Gastrocnemius medialis (tissue), 4 donors: Measurements from ENCODE around the gene CDC20.

Experiments
- POLR2A ChIP-seq, 2 donors: fragments of 450-650 bp; IDR thresholded peaks; one replicate each; pipeline ENCODE4 v1.6.1; 2017; ENCODE audit warnings: antibody characterized with exemption in 2 of 2, mild to moderate bottlenecking in 2 of 2, moderate library complexity in 2 of 2
- TF ChIP-seq, protein P1 (sequence below), 5 experiments: fragments of 450-650 bp in 3 of 5; fragments of 200-600 bp in 2 of 5; sonication (generic) in 2 of 5; IDR thresholded peaks in 4 of 5; conservative IDR thresholded peaks in 1 of 5; 1 replicate in 4 of 5; 2 replicates in 1 of 5; pipeline ENCODE4 v1.5.1; 2016 to 2019; ENCODE audit warnings: antibody characterized with exemption in 5 of 5, mild to moderate bottlenecking in 3 of 5, moderate library complexity in 3 of 5

DNA sequence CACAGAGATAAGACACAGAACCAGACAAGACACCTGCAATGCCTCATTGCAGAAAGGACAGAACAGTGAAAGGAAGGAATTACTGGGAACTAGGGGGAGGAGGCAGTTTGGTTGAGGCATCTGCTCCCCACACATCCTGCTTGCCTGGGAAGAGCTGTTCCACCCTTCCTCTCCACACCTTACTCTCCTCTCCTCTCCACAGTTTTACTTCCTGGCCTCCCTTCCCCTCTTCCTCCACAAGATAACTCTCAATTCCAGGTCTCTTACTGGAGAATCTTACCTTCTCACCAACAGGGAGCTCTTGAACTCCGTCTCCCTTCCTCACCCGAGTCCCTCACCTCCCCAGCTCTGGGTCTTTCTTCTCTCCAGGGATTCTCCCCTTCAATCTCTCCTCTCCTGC lies 6.9 kb downstream of the CDC20 start:
- TF ChIP-seq, protein P1, sequence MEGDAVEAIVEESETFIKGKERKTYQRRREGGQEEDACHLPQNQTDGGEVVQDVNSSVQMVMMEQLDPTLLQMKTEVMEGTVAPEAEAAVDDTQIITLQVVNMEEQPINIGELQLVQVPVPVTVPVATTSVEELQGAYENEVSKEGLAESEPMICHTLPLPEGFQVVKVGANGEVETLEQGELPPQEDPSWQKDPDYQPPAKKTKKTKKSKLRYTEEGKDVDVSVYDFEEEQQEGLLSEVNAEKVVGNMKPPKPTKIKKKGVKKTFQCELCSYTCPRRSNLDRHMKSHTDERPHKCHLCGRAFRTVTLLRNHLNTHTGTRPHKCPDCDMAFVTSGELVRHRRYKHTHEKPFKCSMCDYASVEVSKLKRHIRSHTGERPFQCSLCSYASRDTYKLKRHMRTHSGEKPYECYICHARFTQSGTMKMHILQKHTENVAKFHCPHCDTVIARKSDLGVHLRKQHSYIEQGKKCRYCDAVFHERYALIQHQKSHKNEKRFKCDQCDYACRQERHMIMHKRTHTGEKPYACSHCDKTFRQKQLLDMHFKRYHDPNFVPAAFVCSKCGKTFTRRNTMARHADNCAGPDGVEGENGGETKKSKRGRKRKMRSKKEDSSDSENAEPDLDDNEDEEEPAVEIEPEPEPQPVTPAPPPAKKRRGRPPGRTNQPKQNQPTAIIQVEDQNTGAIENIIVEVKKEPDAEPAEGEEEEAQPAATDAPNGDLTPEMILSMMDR (IDR thresholded peaks at IDR 0.05 in 4 of 5, conservative IDR thresholded peaks at IDR 0.05 in 1 of 5), result no peak
- no peak for TF ChIP-seq POLR2A (IDR thresholded peaks at IDR 0.05)
